HG03575 (cell line): ENCODE measurements around the gene MED12.

Experiments
- ATAC-seq: cut with Tn5 transposase; IDR thresholded peaks from one replicate; pipeline ENCODE4 v1.9.1; 2021; ENCODE audit not compliant: unreplicated experiment, insufficient number of reproducible peaks, low FRiP score; ENCODE audit errors: extremely low read depth

The MED12 gene

GRCh38 chrX:71181910-71182799 lies 63.8 kb downstream of the MED12 start:
- peak; percentile 78 for ATAC-seq

GRCh38 chrX:71182871-71183270 lies 64.5 kb downstream of the MED12 start:
- no peak for ATAC-seq

- ATAC-seq: no peak
These were observed 64.9 kb downstream of the MED12 start for GRCh38 chrX:71183341-71183740.

- no peak for ATAC-seq
These were observed 65.7 kb downstream of the MED12 start for GRCh38 chrX:71184092-71184491.

- no peak for ATAC-seq
These were observed 66.6 kb downstream of the MED12 start for GRCh38 chrX:71184803-71185495.

- ATAC-seq: no peak
These were observed 72.9 kb downstream of the MED12 start for GRCh38 chrX:71191248-71191647.
